ENCODE results near the gene IL1RAPL2. TPM values are rescaled to one million over a fixed set of nuclear protein-coding genes. Genes with fewer than 3 reads are reported as not detected.

Gene IL1RAPL2
- polyA plus RNA-seq, 3 donors = not detected

DNA sequence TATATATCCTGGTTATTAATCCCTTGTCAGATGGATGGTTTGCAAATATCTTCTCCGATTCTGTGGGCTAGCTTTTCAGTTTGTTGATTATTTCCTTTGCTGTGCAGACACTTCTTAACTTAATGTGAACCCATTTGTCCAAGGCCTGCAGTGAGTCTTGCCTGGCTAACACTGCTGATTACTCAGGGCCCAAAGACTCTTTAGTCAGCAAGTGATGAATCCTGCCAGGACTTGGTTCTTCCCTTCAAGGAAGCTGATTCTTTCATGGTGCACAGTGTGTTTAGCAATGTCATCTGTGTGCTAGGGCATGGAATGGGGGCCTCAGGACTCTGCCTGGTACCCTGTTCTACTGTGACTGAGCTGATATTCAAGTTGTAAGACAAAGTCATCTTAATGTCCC is 736.2 kb downstream of the IL1RAPL2 start:
- no peak overlapping the region for H3K27ac ChIP-seq (ENCODE audit: low read depth in 1 of 2, low read length in 2 of 2)
- Mint-ChIP-seq H3K27me3 (ENCODE audit: low read depth in 3 of 3) (no peaks in the 10 kb centered on the region), H3K4me3 (no peak overlapping the region), H3K4me1 (no peaks in the 10 kb centered on the region), H3K36me3 (no peaks in the 10 kb centered on the region), H3K27ac (no peak overlapping the region), H3K9me3 (peaks cover 0 to 6% (median 2%) of the 10 kb centered on the region in 7 donors)
- no peak for DNase-seq
- H3K9ac ChIP-seq (ENCODE audit: insufficient read depth, low read length, poor library complexity, severe bottlenecking) = no peak overlapping the region
- no peaks in the 10 kb centered on the region for H3K27me3 ChIP-seq (ENCODE audit: control insufficient read depth in 2 of 2, insufficient read depth in 2 of 2, low read length in 2 of 2)
- H3K36me3 ChIP-seq (replicated peaks in 1 of 2; ENCODE audit: control insufficient read depth in 1 of 2, insufficient read depth in 2 of 2, low read length in 2 of 2) = no peaks in the 10 kb centered on the region
- H4K20me1 ChIP-seq (ENCODE audit: insufficient read depth, low read length) = no peaks in the 10 kb centered on the region
- no peak overlapping the region for H3K4me2 ChIP-seq (replicated peaks; ENCODE audit: extremely low read depth, low read length, poor library complexity, severe bottlenecking)
- H2AFZ ChIP-seq (ENCODE audit: insufficient read depth, low read depth, low read length, poor library complexity, severe bottlenecking) = no peak overlapping the region
- TF ChIP-seq CTCF (IDR thresholded peaks at IDR 0.05) = no peak
- intact Hi-C loops (cut with micrococcal nuclease) = no loop called here
- H3K79me2 ChIP-seq (ENCODE audit: insufficient read depth, low read length) = no peaks in the 10 kb centered on the region
- WGBS (ENCODE audit: insufficient coverage) = no CpG with 5 or more reads among the region's 1 CpG
- no peaks in the 10 kb centered on the region for H3K4me1 ChIP-seq (ENCODE audit: control insufficient read depth in 1 of 2, insufficient read depth in 2 of 2, low read length in 2 of 2)
- peaks cover 3 to 7% of the 10 kb centered on the region in 2 donors for H3K9me3 ChIP-seq (replicated peaks in 1 of 2; ENCODE audit: control insufficient read depth in 1 of 2, insufficient read depth in 1 of 2, low read length in 2 of 2)
- H3K4me3 ChIP-seq (replicated peaks in 1 of 3; ENCODE audit: low read depth in 2 of 3, low read length in 3 of 3) = no peak overlapping the region

DNA sequence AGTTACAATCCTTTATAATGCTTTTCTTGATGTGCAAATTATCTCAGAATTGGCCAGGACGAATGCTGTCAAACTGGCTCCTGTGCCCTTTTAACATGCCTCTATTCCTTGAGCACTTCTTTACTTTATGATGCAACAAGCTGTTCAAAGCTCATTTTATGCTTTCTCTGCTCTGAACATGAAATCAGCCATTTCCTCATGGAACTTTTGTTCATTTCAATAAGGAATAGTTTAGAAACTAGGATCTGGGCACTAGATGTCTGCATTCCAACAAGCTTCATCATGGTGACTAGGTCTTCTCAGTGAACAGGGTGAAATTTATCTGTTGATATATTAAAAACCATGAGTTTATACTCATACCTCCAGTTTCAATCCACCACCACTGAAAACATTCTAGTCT is 741.8 kb downstream of the IL1RAPL2 start:
- Mint-ChIP-seq H3K9me3 (peaks cover 0 to 5% (median 2%) of the 10 kb centered on the region in 7 donors), H3K36me3 (no peaks in the 10 kb centered on the region), H3K4me1 (no peaks in the 10 kb centered on the region), H3K4me3 (no peak overlapping the region), H3K27me3 (ENCODE audit: low read depth in 3 of 3) (peaks cover 0 to 2% (median 0%) of the 10 kb centered on the region in 3 donors), H3K27ac (no peak overlapping the region)
- H4K20me1 ChIP-seq (ENCODE audit: insufficient read depth, low read length) = no peaks in the 10 kb centered on the region
- no peak for DNase-seq
- H3K36me3 ChIP-seq (replicated peaks in 1 of 2; ENCODE audit: control insufficient read depth in 1 of 2, insufficient read depth in 2 of 2, low read length in 2 of 2) = no peaks in the 10 kb centered on the region
- intact Hi-C loops (cut with micrococcal nuclease) = no loop called here
- H2AFZ ChIP-seq (ENCODE audit: insufficient read depth, low read depth, low read length, poor library complexity, severe bottlenecking) = no peak overlapping the region
- peaks cover 2 to 3% of the 10 kb centered on the region in 2 donors for H3K9me3 ChIP-seq (replicated peaks in 1 of 2; ENCODE audit: control insufficient read depth in 1 of 2, insufficient read depth in 1 of 2, low read length in 2 of 2)
- no peaks in the 10 kb centered on the region for H3K27me3 ChIP-seq (ENCODE audit: control insufficient read depth in 2 of 2, insufficient read depth in 2 of 2, low read length in 2 of 2)
- H3K27ac ChIP-seq (ENCODE audit: low read depth in 1 of 2, low read length in 2 of 2) = no peak overlapping the region
- WGBS (ENCODE audit: insufficient coverage) = 100% methylated on average over 1 of the region's 1 CpG
- no peak for TF ChIP-seq CTCF (IDR thresholded peaks at IDR 0.05)
- H3K4me2 ChIP-seq (replicated peaks; ENCODE audit: extremely low read depth, low read length, poor library complexity, severe bottlenecking) = no peak overlapping the region
- H3K79me2 ChIP-seq (ENCODE audit: insufficient read depth, low read length) = no peaks in the 10 kb centered on the region
- H3K9ac ChIP-seq (ENCODE audit: insufficient read depth, low read length, poor library complexity, severe bottlenecking) = no peak overlapping the region
- no peak overlapping the region for H3K4me3 ChIP-seq (replicated peaks in 1 of 3; ENCODE audit: low read depth in 2 of 3, low read length in 3 of 3)
- H3K4me1 ChIP-seq (ENCODE audit: control insufficient read depth in 1 of 2, insufficient read depth in 2 of 2, low read length in 2 of 2) = no peaks in the 10 kb centered on the region
